K562 (cell line): ENCODE results near the gene TAS2R4. TPM values are rescaled to one million over a fixed set of nuclear protein-coding genes. Genes with fewer than 3 reads are reported as not detected.

Experiments
- BMI1 ChIP-seq: fragments of 150-350 bp; IDR thresholded peaks from 2 replicates; pipeline ENCODE4 v1.6.1; 2014; ENCODE audit warnings: low read length
- PPARD ChIP-seq: fragments of 250-450 bp; sonication (Bioruptor Pico); IDR thresholded peaks from 2 replicates; pipeline ENCODE4 v1.8.0; 2022; ENCODE audit warnings: inconsistent platforms, mild to moderate bottlenecking, moderate library complexity
- RB1 ChIP-seq: fragments of 450-650 bp; IDR thresholded peaks from 2 replicates; pipeline ENCODE4 v1.6.1; 2017; ENCODE audit warnings: low read depth, mild to moderate bottlenecking
- RBBP5 ChIP-seq: fragments of 200-600 bp; sonication (generic); IDR thresholded peaks from 2 replicates; pipeline ENCODE4 v1.6.1; 2012; ENCODE audit warnings: borderline replicate concordance, mild to moderate bottlenecking, low read length, control low read depth, inconsistent platforms; ENCODE audit not compliant: insufficient read depth, poor library complexity, severe bottlenecking
- SAP30 ChIP-seq: fragments of 200-600 bp; sonication (generic); IDR thresholded peaks from 2 replicates; pipeline ENCODE4 v1.6.1; 2012; ENCODE audit warnings: borderline replicate concordance, low read depth, mild to moderate bottlenecking, moderate library complexity, low read length, control low read depth, inconsistent platforms; ENCODE audit not compliant: insufficient read depth, poor library complexity, severe bottlenecking
- ZC3H4 ChIP-seq: sonication (generic); formaldehyde crosslinking; IDR thresholded peaks from 2 replicates; pipeline ENCODE4 v1.9.0; 2021; ENCODE audit warnings: missing genetic modification reagents, borderline replicate concordance
- polyA plus RNA-seq, 8 experiments: library from polyadenylated mRNA; depleted of rRNA in 4 of 8; stranded (reverse) in 5 of 8; unstranded in 3 of 8; fragments of >200 nt; fragmentation: Nextera tagmentation in 2 of 8; fragmentation: Illumina TruSeq in 1 of 8; extraction: Ambion mirVana in 2 of 8; extraction: Trizol in 1 of 8; gene quantifications; 2 replicates each; pipeline versions ENCODE4 v1.2.1 to v1.2.3, GENCODE V29; 2011 to 2014; ENCODE audit warnings: inconsistent platforms in 1 of 8, missing spikeins in 1 of 8
- total RNA-seq, 7 experiments: library from RNA; depleted of rRNA in 6 of 7; stranded (reverse); fragments of >200 nt in 6 of 7; fragmentation: Illumina TruSeq in 2 of 7; extraction: Trizol in 2 of 7; gene quantifications; 2 replicates each; pipeline versions ENCODE4 v1.2.1 to v1.2.3, GENCODE V29; 2011 to 2021; ENCODE audit warnings: low replicate concordance in 1 of 7
- TF ChIP-seq, protein P1 (sequence below): fragments of 250-450 bp; sonication (Bioruptor Pico); IDR thresholded peaks from 2 replicates; pipeline ENCODE4 v1.4.0; 2020; ENCODE audit warnings: mild to moderate bottlenecking, moderate library complexity
- TF ChIP-seq, protein P2 (sequence below): fragments of 200-800 bp; sonication (Bioruptor generic); IDR thresholded peaks from 2 replicates; pipeline ENCODE4 v1.6.1; 2017; ENCODE audit warnings: missing genetic modification characterization, missing compliant biosample characterization
- TF ChIP-seq, protein P3 (sequence below), 2 experiments: fragments of 450-650 bp; conservative IDR thresholded peaks; 2 replicates each; pipeline ENCODE4 v1.6.1; 2017; ENCODE audit warnings: mild to moderate bottlenecking in 2 of 2, moderate library complexity in 2 of 2
- TF ChIP-seq, protein P4 (sequence below), 2 experiments: fragments of 450-650 bp in 1 of 2; IDR thresholded peaks; 2 replicates each; pipeline ENCODE4 v1.6.1; 2011 to 2017; ENCODE audit warnings: low read depth in 2 of 2, antibody characterized with exemption in 1 of 2, borderline replicate concordance in 1 of 2, low read length in 1 of 2, mild to moderate bottlenecking in 1 of 2, mixed read lengths in 1 of 2; ENCODE audit not compliant: control insufficient read depth in 1 of 2
- TF ChIP-seq, protein P5 (sequence below): fragments of 250-450 bp; sonication (Bioruptor Pico); IDR thresholded peaks from 2 replicates; pipeline ENCODE4 v1.9.0; 2021; ENCODE audit warnings: mild to moderate bottlenecking
- TF ChIP-seq, protein P6 (sequence below): sonication (generic); formaldehyde crosslinking; IDR thresholded peaks from 2 replicates; pipeline ENCODE4 v1.8.0; 2023; ENCODE audit warnings: mild to moderate bottlenecking, missing genetic modification reagents

The TAS2R4 gene
- total and polyA plus RNA-seq, 9 of the 15 experiments (the other 6 are each of a cell fraction or from before 2014, with no cell fraction given): 0.04 to 2.1 (median 0.68) TPM

DNA sequence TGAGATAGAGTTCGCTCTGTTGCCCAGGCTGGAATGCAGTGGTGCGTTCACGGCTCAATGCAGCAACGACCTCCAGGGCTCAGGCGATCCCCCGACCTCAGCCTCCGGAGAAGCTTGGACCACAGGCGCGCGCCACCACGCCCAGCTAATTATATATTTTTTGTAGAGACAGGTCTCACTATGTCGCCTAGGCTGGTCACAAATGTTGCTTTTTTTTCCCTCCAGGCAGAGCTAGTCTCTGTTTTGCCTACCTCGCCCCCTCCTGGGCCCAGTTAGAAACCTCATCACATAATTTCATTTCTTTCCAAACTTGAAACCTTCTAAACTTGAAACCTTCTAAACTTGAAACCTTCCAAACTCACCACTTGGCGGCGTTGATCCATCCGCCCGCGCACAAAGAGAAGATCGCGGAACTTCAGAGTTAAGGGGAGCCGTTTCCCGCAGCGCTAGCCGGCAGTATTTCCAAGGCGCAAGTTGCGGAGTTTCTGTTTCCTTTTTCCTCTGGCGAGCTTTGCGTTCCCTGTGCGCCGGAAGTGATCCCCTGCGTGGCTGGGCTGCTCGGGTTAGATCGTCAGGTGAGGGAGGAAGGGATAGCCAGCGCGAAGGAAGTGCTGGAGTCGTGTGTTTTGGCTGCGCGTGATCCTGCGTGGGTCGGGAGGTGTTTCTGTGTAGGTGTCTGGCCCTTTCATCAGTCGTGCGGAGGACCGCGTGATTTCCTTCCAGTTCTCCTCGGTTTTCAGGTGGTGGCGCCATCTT is 38.5 kb upstream of the TAS2R4 start, which contains the start of gene SSBP1 (continued):
- no peak for TF ChIP-seq PPARD (CRISPR knock-in tag)
- TF ChIP-seq BMI1: peak; percentile 72; the same call in 1 of the 2 replicates
- TF ChIP-seq, protein P1, sequence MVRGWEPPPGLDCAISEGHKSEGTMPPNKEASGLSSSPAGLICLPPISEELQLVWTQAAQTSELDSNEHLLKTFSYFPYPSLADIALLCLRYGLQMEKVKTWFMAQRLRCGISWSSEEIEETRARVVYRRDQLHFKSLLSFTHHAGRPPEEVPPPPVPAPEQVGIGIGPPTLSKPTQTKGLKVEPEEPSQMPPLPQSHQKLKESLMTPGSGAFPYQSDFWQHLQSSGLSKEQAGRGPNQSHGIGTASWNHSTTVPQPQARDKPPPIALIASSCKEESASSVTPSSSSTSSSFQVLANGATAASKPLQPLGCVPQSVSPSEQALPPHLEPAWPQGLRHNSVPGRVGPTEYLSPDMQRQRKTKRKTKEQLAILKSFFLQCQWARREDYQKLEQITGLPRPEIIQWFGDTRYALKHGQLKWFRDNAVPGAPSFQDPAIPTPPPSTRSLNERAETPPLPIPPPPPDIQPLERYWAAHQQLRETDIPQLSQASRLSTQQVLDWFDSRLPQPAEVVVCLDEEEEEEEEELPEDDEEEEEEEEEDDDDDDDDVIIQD: 0 out of 2 replicates have a peak, but pooled peaks have one; percentile 64
- TF ChIP-seq, protein P2, sequence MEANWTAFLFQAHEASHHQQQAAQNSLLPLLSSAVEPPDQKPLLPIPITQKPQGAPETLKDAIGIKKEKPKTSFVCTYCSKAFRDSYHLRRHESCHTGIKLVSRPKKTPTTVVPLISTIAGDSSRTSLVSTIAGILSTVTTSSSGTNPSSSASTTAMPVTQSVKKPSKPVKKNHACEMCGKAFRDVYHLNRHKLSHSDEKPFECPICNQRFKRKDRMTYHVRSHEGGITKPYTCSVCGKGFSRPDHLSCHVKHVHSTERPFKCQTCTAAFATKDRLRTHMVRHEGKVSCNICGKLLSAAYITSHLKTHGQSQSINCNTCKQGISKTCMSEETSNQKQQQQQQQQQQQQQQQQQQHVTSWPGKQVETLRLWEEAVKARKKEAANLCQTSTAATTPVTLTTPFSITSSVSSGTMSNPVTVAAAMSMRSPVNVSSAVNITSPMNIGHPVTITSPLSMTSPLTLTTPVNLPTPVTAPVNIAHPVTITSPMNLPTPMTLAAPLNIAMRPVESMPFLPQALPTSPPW: peak; percentile 73
- TF ChIP-seq, protein P3, sequence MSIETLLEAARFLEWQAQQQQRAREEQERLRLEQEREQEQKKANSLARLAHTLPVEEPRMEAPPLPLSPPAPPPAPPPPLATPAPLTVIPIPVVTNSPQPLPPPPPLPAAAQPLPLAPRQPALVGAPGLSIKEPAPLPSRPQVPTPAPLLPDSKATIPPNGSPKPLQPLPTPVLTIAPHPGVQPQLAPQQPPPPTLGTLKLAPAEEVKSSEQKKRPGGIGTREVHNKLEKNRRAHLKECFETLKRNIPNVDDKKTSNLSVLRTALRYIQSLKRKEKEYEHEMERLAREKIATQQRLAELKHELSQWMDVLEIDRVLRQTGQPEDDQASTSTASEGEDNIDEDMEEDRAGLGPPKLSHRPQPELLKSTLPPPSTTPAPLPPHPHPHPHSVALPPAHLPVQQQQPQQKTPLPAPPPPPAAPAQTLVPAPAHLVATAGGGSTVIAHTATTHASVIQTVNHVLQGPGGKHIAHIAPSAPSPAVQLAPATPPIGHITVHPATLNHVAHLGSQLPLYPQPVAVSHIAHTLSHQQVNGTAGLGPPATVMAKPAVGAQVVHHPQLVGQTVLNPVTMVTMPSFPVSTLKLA (conservative IDR thresholded peaks at IDR 0.05): peak; percentile 94 to 98
- peak; percentile 97 for TF ChIP-seq RB1
- TF ChIP-seq, protein P4, sequence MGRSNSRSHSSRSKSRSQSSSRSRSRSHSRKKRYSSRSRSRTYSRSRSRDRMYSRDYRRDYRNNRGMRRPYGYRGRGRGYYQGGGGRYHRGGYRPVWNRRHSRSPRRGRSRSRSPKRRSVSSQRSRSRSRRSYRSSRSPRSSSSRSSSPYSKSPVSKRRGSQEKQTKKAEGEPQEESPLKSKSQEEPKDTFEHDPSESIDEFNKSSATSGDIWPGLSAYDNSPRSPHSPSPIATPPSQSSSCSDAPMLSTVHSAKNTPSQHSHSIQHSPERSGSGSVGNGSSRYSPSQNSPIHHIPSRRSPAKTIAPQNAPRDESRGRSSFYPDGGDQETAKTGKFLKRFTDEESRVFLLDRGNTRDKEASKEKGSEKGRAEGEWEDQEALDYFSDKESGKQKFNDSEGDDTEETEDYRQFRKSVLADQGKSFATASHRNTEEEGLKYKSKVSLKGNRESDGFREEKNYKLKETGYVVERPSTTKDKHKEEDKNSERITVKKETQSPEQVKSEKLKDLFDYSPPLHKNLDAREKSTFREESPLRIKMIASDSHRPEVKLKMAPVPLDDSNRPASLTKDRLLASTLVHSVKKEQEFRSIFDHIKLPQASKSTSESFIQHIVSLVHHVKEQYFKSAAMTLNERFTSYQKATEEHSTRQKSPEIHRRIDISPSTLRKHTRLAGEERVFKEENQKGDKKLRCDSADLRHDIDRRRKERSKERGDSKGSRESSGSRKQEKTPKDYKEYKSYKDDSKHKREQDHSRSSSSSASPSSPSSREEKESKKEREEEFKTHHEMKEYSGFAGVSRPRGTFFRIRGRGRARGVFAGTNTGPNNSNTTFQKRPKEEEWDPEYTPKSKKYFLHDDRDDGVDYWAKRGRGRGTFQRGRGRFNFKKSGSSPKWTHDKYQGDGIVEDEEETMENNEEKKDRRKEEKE (IDR thresholded peaks at IDR 0.05; ENCODE audit: borderline replicate concordance in 1 of 2, control insufficient read depth in 1 of 2, low read depth in 2 of 2, low read length in 1 of 2): peak; percentile 14 to 99; a peak in 3 of 4 replicates
- no peak for TF ChIP-seq ZC3H4 (CRISPR knock-in tag)
- TF ChIP-seq, protein P5, sequence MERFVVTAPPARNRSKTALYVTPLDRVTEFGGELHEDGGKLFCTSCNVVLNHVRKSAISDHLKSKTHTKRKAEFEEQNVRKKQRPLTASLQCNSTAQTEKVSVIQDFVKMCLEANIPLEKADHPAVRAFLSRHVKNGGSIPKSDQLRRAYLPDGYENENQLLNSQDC: peak; percentile 88; the same call in 1 of the 2 replicates
- TF ChIP-seq SAP30: peak; percentile 92
- TF ChIP-seq, protein P6, sequence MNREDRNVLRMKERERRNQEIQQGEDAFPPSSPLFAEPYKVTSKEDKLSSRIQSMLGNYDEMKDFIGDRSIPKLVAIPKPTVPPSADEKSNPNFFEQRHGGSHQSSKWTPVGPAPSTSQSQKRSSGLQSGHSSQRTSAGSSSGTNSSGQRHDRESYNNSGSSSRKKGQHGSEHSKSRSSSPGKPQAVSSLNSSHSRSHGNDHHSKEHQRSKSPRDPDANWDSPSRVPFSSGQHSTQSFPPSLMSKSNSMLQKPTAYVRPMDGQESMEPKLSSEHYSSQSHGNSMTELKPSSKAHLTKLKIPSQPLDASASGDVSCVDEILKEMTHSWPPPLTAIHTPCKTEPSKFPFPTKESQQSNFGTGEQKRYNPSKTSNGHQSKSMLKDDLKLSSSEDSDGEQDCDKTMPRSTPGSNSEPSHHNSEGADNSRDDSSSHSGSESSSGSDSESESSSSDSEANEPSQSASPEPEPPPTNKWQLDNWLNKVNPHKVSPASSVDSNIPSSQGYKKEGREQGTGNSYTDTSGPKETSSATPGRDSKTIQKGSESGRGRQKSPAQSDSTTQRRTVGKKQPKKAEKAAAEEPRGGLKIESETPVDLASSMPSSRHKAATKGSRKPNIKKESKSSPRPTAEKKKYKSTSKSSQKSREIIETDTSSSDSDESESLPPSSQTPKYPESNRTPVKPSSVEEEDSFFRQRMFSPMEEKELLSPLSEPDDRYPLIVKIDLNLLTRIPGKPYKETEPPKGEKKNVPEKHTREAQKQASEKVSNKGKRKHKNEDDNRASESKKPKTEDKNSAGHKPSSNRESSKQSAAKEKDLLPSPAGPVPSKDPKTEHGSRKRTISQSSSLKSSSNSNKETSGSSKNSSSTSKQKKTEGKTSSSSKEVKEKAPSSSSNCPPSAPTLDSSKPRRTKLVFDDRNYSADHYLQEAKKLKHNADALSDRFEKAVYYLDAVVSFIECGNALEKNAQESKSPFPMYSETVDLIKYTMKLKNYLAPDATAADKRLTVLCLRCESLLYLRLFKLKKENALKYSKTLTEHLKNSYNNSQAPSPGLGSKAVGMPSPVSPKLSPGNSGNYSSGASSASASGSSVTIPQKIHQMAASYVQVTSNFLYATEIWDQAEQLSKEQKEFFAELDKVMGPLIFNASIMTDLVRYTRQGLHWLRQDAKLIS (CRISPR knock-in tag): peak; percentile 98
- peak; percentile 100 for TF ChIP-seq RBBP5
